Activated T-helper 1 cell treated with Interleukin-2 at 50 U/mL for 16 hours (primary cell): ENCODE results near the gene MYL5.

Source experiments
- DNase-seq: peaks from one replicate; pipeline ENCODE4 v3.0.0-alpha.2; 2020; ENCODE audit warnings: low read depth

The MYL5 gene

DNA sequence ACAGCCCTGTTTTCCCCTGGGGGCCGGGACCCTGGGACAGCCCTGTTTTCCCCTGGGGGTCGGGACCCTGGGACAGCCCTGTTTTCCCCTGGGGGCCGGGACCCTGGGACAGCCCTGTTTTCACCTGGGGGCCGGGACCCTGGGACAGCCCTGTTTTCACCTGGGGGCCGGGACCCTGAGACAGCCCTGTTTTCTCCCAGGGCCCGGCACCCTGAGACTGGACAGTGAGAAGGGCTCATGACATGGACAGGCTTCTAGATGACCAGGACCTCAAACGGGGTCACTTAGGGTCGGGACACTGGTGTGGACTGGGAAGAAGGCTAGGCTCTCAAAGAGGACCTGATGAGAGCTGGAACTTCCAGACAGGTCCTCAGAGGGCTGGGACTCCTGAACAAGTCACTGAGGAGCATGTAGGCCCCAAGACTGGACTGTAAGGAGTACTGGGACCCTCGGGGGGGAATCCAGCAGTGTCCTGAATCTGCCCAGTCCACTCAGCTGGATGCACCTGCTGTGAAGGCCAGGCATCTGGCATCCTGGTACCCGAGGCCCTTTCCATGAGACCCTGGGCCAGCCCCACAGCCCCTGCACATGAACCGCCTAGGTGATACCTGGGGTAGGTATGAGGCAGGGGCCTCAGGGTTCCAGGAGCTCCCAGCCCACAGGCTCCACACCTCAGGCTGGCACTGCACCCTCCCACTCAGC, 33.7 kb downstream of the MYL5 start:
- no peak for DNase-seq

DNA sequence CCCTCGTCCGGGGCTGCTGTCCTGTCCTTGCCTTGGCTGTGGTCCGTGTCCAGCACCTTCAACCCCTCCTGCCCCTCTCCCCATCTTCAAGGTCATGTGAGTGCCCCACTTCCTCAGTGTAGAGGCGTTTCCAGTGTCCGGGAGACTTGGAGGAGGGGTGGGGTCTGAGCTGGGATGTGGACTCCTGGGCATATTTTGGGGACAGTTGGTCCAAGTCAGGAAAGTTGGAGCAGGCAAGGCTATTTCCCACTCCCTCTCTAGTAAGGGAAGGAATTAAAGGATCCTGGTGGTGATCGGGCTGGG, 34.2 kb downstream of the MYL5 start:
- no peak for DNase-seq

DNA sequence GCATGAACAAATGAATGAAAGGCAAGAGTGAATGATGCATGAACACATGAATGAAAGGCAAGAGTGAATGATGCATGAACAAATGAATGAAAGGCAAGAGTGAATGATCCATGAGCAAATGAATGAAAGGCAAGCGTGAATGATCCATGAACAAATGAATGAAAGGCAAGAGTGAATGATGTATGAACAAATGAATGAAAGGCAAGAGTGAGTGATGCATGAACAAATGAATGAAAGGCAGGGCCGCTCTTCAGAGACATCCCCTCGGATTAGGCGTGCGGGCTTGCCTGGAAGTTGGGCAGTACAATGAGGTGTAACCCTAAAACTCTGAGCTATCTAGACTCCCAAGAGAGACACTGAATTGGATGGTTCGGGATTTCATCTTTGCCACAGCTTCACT, 35.0 kb downstream of the MYL5 start:
- DNase-seq, result no peak

DNA sequence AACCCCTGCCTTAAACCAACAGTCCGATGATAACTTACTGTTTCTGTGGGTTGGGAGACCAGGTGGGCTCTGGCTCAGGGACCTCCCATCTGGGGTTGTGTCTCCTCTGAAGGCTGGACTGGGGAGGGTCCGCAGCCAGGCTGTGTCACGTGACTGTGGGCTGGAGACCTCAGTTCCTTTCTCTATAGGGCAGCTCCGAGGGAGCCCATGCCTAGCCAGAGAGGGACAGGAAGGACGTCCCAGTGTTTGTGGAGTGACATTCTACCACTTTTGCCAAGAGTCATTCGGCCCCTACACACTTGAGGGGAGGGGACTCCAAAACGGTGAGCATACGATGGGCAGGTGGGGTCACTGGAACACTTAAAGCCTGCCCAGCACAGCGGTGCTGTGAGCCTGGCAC, 35.8 kb downstream of the MYL5 start:
- no peak for DNase-seq

GRCh38 chr4:710916-711315, 36.6 kb downstream of the MYL5 start:
- DNase-seq, result no peak

GRCh38 chr4:712093-712492, 37.8 kb downstream of the MYL5 start:
- no peak for DNase-seq

GRCh38 chr4:712916-713632, 38.7 kb downstream of the MYL5 start:
- DNase-seq, result no peak

DNA sequence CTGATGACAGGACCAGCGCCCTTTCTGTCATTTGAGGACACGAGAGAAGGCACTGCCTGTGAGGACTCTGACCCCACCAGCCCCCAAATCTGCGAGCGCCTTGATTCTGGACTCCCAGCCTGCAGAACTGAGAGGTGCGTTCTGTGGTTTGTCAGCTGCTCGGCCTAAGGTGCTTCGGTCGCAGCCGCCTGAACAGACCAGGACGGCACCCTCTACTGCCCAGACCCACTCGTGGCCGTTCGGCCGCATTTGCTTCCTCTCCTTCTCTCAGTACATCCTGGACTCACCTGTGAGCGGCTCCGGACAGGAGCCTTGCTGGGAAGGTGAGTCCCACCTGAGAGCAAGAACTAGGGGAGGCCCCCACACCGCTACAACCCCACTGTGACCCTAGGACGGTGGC, 39.7 kb downstream of the MYL5 start:
- no peak for DNase-seq

GRCh38 chr4:717601-718320, 43.4 kb downstream of the MYL5 start:
- no peak for DNase-seq

DNA sequence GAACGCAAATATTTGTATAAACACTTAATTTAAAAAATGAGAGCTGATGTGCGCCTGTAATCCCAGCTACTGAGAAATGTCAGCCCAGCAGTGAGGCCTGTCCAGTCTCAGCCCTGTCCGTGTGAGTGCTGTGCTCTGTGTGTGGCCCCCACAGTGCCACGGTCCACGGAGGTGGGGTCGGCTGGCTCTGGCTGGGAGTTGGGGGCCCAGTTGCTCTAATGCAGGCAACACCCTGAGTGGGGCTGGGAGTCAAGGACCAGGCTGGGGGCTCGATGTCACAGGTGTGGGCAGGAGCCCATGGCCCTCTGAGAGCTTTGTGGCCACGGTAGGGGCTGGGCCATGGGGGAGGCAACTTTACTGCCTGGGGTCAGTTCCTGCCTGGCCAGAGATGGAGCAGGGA, 44.1 kb downstream of the MYL5 start:
- DNase-seq, result no peak

GRCh38 chr4:720111-720860, 45.9 kb downstream of the MYL5 start:
- no peak for DNase-seq

GRCh38 chr4:721261-722168, 47.2 kb downstream of the MYL5 start:
- no peak for DNase-seq

DNA sequence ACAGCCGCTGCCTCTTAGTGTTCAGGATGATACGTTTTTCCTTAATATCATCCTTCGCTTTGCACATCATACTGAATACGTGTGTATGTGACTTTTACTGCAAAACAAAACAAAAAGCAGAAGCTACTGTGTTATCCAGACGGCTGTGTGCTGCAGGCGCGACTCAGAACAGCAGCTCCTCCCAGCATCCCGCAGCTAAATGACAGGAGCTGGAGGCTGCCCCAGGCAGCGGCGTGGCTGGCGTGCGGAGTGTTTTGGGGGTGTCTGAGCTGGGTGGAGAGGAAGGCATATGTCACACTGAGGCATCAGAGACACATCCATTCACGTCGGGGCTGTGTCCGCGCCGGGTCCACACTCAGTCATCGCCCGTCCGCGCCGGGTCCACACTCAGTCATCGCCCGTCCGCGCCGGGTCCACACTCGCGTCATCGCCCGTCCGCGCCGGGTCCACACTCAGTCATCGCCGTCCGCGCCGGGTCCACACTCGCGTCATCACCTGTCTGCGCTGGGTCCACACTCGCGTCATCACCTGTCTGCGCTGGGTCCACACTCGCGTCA, 47.9 kb downstream of the MYL5 start:
- DNase-seq, result no peak

- no peak for DNase-seq
Observed at GRCh38 chr4:722851-723360, 48.6 kb downstream of the MYL5 start.

DNA sequence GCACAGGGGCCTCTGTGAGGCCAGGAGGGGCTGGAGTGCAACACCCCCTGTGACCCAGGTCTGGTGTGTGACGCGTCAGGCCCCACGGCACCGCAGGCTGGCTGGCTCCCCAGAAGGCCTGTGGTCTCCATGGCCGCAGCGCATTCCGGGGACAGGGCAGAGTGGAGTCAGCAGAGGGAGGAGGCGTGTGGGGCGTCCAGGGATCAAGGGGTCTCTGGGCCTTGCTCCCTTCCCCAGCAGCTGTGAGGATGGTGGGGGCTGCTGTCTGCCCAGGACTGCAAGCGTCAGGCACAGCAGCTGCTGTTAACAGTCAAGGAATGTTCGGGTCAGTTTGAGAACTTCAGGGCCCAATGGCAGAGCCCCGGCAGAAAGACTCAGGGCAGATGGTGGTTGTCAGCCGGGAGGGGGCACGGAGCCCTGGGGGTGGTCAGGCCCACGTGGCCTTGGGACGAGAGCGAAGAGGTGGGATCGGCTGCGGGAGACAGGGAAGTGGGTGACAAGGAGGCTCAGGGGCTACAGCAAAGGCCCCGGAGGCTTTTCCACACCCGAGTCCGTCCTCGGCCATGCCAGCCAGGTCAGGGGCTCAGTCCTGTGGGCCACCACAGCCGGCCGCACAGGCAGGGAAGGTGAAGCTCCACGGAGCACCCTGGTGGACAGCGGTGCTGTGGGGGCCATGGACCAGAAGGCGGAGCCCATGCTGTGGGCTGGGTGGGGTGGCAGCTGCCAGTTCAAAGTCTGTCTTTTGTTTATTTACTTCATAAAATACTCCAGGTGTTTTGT, 49.6 kb downstream of the MYL5 start:
- DNase-seq, result no peak

- no peak for DNase-seq
Observed at GRCh38 chr4:725391-726234, 51.3 kb downstream of the MYL5 start.

DNA sequence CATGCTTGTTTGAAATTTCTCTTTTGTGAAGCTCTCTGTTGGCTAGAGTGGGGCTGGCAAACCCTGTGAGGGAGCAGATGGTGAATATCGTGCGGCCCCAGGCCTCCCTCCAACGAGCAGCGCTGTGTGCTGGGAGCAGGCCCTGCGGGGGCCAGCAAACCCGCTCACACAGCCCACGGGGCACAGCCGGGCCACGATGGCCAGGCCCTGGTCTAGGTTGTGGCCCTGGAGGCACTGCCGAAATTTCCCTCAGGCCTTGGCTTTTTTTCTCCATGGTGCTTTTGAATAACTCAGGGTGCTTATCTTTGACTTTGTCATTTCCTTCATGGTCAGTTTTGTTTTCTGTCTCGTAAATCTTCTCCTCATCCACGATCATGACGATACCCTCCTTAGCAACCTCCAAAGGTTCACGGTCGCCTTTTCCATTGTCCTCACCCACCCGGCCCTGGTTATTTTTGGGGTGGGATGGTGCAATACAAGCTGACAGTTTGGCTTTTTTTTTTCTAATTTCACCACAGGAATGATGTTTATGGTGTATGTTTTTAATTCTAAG, 52.0 kb downstream of the MYL5 start:
- no peak for DNase-seq

- no peak for DNase-seq
Observed at GRCh38 chr4:726838-727237, 52.5 kb downstream of the MYL5 start.

DNA sequence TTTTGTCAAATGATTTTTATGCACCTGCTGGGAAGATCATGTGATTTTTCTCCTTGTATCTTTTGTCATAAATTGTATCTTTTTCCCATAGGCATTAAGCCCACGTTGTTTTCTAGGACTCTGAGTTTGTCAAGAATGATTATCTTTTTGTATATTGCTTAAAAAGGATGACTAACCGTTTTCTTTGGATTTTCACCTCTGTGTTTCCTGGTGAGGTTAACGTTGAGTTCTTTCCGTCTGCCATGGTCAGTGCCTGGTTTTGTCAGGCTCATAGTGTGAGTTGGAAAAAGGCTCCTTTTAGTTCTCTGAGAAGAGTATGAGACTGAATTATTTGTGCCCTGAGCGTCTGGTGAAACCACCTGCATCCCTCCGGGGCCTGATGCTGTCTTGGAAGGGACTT, 53.2 kb downstream of the MYL5 start:
- DNase-seq, result no peak
